SK-N-MC (cell line): ENCODE results near the gene COQ8B.
A peak's percentile ranks its signal among the peaks of the same experiment; 100 is the strongest.

Source experiments
- EZH2 ChIP-seq: fragments of 200-600 bp; sonication (generic); IDR thresholded peaks from one replicate; pipeline ENCODE4 v1.6.1; 2017; ENCODE audit warnings: antibody characterized with exemption
- FOXP2 ChIP-seq: optimal IDR thresholded peaks from 2 replicates; pipeline ENCODE3; 2011; ENCODE audit warnings: mild to moderate bottlenecking, moderate library complexity; ENCODE audit not compliant: insufficient read depth; ENCODE audit errors: extremely low read length, control extremely low read depth
- POLR2AphosphoS5 ChIP-seq: IDR thresholded peaks from 2 replicates; pipeline ENCODE4 v1.6.1; 2012; ENCODE audit warnings: mild to moderate bottlenecking, low read depth, low read length, borderline replicate concordance

GRCh38 chr19:40662925-40663694 lies 53.6 kb downstream of the COQ8B start:
- TF ChIP-seq POLR2AphosphoS5 (peak; percentile 60), EZH2 (no peak), FOXP2 (peak; percentile 9)
